ENCODE measurements around the gene NCKAP1. TPM values are rescaled to one million over a fixed set of nuclear protein-coding genes. Genes with fewer than 3 reads are reported as not detected.

The NCKAP1 gene
- polyA plus RNA-seq, 1 of the 3 experiments (the other 2 are of a cell fraction): 64.0 TPM

DNA sequence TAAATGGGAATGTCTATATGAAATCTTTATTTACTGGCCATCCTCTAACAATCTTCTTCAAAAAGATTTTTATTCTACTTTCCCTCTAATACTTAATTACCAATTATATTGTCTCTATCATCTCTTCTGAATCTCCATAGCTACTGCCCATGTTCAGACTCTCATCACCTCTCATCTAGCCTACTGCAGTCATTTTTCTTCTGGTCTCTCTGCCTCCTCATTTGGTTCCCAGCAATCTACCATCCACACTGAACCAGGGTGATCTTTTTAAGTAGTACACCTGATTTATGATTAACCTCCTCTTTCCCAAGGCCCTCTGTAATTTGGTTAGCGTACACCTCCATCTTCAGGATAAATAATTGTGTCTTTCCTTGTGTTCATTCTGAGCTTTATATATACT is 57.6 kb downstream of the NCKAP1 start:
- Histone ChIP-seq H3K4me2 (no peak overlapping the region), H3F3A (replicated peaks; ENCODE audit: insufficient read depth) (peaks cover 25% of the 10 kb centered on the region), H3K9me2 (no peaks in the 10 kb centered on the region), H3K4me1 (ENCODE audit: control insufficient read depth in 1 of 2, insufficient read depth in 2 of 2, low read depth in 1 of 2, low read length in 1 of 2) (no peaks in the 10 kb centered on the region; a peak in 1 of 4 replicates), H3K27me3 (ENCODE audit: insufficient read depth) (no peaks in the 10 kb centered on the region), H3K4me3 (ENCODE audit: low read depth in 2 of 2, low read length in 1 of 2) (no peak overlapping the region), H3K9me3 (no peaks in the 10 kb centered on the region), H2AFZ (ENCODE audit: low read depth) (no peak overlapping the region), H3K36me3 (replicated peaks in 1 of 2; ENCODE audit: control insufficient read depth in 1 of 2, insufficient read depth in 2 of 2, low read length in 1 of 2) (peaks cover 73 to 78% of the 10 kb centered on the region in 2 experiments), H4K20me1 (ENCODE audit: insufficient read depth) (peaks cover 3% of the 10 kb centered on the region; the same call in 1 of the 2 replicates), H3K9ac (no peak overlapping the region), H3K27ac (ENCODE audit: low read depth in 2 of 2, low read length in 1 of 2) (no peak overlapping the region; a peak in 1 of 4 replicates), H3K79me2 (ENCODE audit: insufficient read depth) (0 out of 2 replicates have a peak, but pooled peaks cover 7% of the 10 kb centered on the region)
- ChIA-PET POLR2A (interaction anchor here (1.1 kb wide), 1 partner anchor 213 kb away, joined by 3 read pairs; no protein-coding TSS in a partner anchor), CTCF (interaction anchor here (0.6 to 9.4 kb wide), 51 partner anchors 8 to 332 kb away, joined by 3 to 153 read pairs (median 4); partner anchors contain the start of gene FRZB)
- WGBS (ENCODE audit: low lambda C conversion rate): 100% methylated on average over 1 of the region's 1 CpG
- no peak for DNase-seq
- TF ChIP-seq USF2 (IDR thresholded peaks at IDR 0.05; ENCODE audit: borderline replicate concordance, low read depth, low read length) (no peak), EP300 (IDR thresholded peaks at IDR 0.05; ENCODE audit: borderline replicate concordance in 1 of 2, low read depth in 1 of 2, low read length in 1 of 2) (no peak), YY1 (IDR thresholded peaks at IDR 0.05; ENCODE audit: low read depth) (no peak), RFX5 (IDR thresholded peaks at IDR 0.05; ENCODE audit: low read length) (no peak), NRF1 (IDR thresholded peaks at IDR 0.05; ENCODE audit: low read depth, low read length) (no peak), TEAD4 (IDR thresholded peaks at IDR 0.05; ENCODE audit: borderline replicate concordance, insufficient read depth) (no peak), IRF3 (IDR thresholded peaks at IDR 0.05; ENCODE audit: low read depth, low read length) (no peak), REST (IDR thresholded peaks at IDR 0.05; ENCODE audit: low read depth, low read length) (no peak), FOSL2 (IDR thresholded peaks at IDR 0.05; ENCODE audit: borderline replicate concordance, low read depth) (no peak), ELF1 (IDR thresholded peaks at IDR 0.05) (no peak), GATA2 (CRISPR knock-in tag; IDR thresholded peaks at IDR 0.05) (no peak), POLR2AphosphoS5 (IDR thresholded peaks at IDR 0.05; ENCODE audit: low read depth, low read length) (no peak), MXI1 (IDR thresholded peaks at IDR 0.05; ENCODE audit: low read depth, low read length) (no peak), FOXM1 (IDR thresholded peaks at IDR 0.05; ENCODE audit: low read depth) (no peak), SIN3A (IDR thresholded peaks at IDR 0.05; ENCODE audit: borderline replicate concordance, low read depth, low read length) (no peak), NFIC (IDR thresholded peaks at IDR 0.05; ENCODE audit: borderline replicate concordance) (no peak), TCF12 (IDR thresholded peaks at IDR 0.05) (no peak), MEF2A (IDR thresholded peaks at IDR 0.05; ENCODE audit: borderline replicate concordance, low read depth) (no peak)
- TF ChIP-seq, protein P1, sequence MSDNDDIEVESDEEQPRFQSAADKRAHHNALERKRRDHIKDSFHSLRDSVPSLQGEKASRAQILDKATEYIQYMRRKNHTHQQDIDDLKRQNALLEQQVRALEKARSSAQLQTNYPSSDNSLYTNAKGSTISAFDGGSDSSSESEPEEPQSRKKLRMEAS (IDR thresholded peaks at IDR 0.05; ENCODE audit: low read depth): no peak

Data from SK-N-SH (cell line).